Neuronal stem cell (in vitro differentiated cells): ENCODE data around the gene RCBTB1.

Source experiments
- DNase-seq: peaks from one replicate; pipeline ENCODE4 v3.0.0-alpha.2; 2013; ENCODE audit warnings: low spot score
- H2AFZ ChIP-seq: one replicate; pipeline ENCODE4 v1.6.1; 2013; ENCODE audit warnings: mild to moderate bottlenecking, low read length, inconsistent platforms
- H2AK5ac ChIP-seq: 2 replicates; pipeline ENCODE4 v1.6.1; 2013; ENCODE audit warnings: low read depth, mild to moderate bottlenecking, inconsistent platforms, low read length, moderate library complexity, mixed read lengths
- H2BK120ac ChIP-seq: 2 replicates; pipeline ENCODE4 v1.6.1; 2013; ENCODE audit warnings: low read depth, mild to moderate bottlenecking, inconsistent platforms, low read length, moderate library complexity, mixed read lengths
- H2BK12ac ChIP-seq: one replicate; pipeline ENCODE4 v1.6.1; 2013; ENCODE audit warnings: low read length, inconsistent platforms
- H2BK15ac ChIP-seq: 2 replicates; pipeline ENCODE4 v1.6.1; 2013; ENCODE audit warnings: mild to moderate bottlenecking, low read length, inconsistent platforms, mixed read lengths
- H2BK5ac ChIP-seq: one replicate; pipeline ENCODE4 v1.6.1; 2013; ENCODE audit warnings: inconsistent platforms, mild to moderate bottlenecking, low read length, moderate library complexity
- H3K14ac ChIP-seq: one replicate; pipeline ENCODE4 v1.6.1; 2013; ENCODE audit warnings: low read length, inconsistent platforms
- H3K18ac ChIP-seq: 2 replicates; pipeline ENCODE4 v1.6.1; 2013; ENCODE audit warnings: low read length, inconsistent platforms
- H3K23ac ChIP-seq: 2 replicates; pipeline ENCODE4 v1.6.1; 2013; ENCODE audit warnings: low read depth, mild to moderate bottlenecking, mixed read lengths, low read length, inconsistent platforms; ENCODE audit not compliant: poor library complexity
- H3K27ac ChIP-seq: replicated peaks from 3 replicates; pipeline ENCODE4 v1.5.1; 2013; ENCODE audit warnings: low read length, inconsistent platforms
- H3K27me3 ChIP-seq, 3 experiments: 2 replicates each; pipeline ENCODE4 v1.6.1; 2013; ENCODE audit warnings: low read length in 3 of 3, mild to moderate bottlenecking in 2 of 3, inconsistent platforms in 1 of 3, low read depth in 1 of 3, mixed read lengths in 1 of 3, moderate library complexity in 1 of 3; ENCODE audit not compliant: control insufficient read depth in 3 of 3, insufficient read depth in 3 of 3
- H3K36me3 ChIP-seq, 2 donors: replicated peaks in 1 of 2; 2 replicates each; pipeline ENCODE4 v1.6.1; 2013; ENCODE audit warnings: low read length in 2 of 2; ENCODE audit not compliant: control insufficient read depth in 2 of 2, insufficient read depth in 2 of 2
- H3K4ac ChIP-seq: 2 replicates; pipeline ENCODE4 v1.6.1; 2013; ENCODE audit warnings: inconsistent platforms, mild to moderate bottlenecking, low read length, moderate library complexity
- H3K4me1 ChIP-seq, 2 donors: 1 replicate in 1 of 2; 2 replicates in 1 of 2; pipeline ENCODE4 v1.6.1; 2013; ENCODE audit warnings: low read length in 2 of 2, low read depth in 1 of 2; ENCODE audit not compliant: control insufficient read depth in 2 of 2, insufficient read depth in 1 of 2
- H3K4me2 ChIP-seq: one replicate; pipeline ENCODE4 v1.6.1; 2013; ENCODE audit warnings: mild to moderate bottlenecking, low read length, inconsistent platforms; ENCODE audit not compliant: insufficient read depth, poor library complexity, severe bottlenecking
- H3K4me3 ChIP-seq, 2 donors: 2 replicates each; pipeline ENCODE4 v1.5.1; 2013; ENCODE audit warnings: low read length in 2 of 2, mild to moderate bottlenecking in 2 of 2, inconsistent platforms in 1 of 2, moderate library complexity in 1 of 2
- H3K79me1 ChIP-seq: one replicate; pipeline ENCODE4 v1.6.1; 2013; ENCODE audit warnings: low read depth, mild to moderate bottlenecking, inconsistent platforms, low read length, moderate library complexity
- H3K9ac ChIP-seq: one replicate; pipeline ENCODE4 v1.6.1; 2013; ENCODE audit warnings: mild to moderate bottlenecking, low read depth, low read length, inconsistent platforms; ENCODE audit not compliant: poor library complexity
- H3K9me3 ChIP-seq, 2 donors: replicated peaks in 1 of 2; 2 replicates each; pipeline versions ENCODE3 to v1.6.1; 2013; ENCODE audit warnings: low read length in 2 of 2, mild to moderate bottlenecking in 2 of 2, inconsistent platforms in 1 of 2, low read depth in 1 of 2, mixed read lengths in 1 of 2, moderate library complexity in 1 of 2; ENCODE audit not compliant: control insufficient read depth in 2 of 2, insufficient read depth in 1 of 2
- H4K8ac ChIP-seq: one replicate; pipeline ENCODE4 v1.6.1; 2013; ENCODE audit warnings: low read depth, mild to moderate bottlenecking, inconsistent platforms, low read length, moderate library complexity
- H4K91ac ChIP-seq: one replicate; pipeline ENCODE4 v1.6.1; 2013; ENCODE audit warnings: low read length, low read depth, mild to moderate bottlenecking, inconsistent platforms; ENCODE audit not compliant: poor library complexity
- WGBS, 2 donors: extraction: QIAGEN DNeasy Blood & Tissue Kit; methylation state at CpG; one replicate each; pipeline ENCODE4 v1.1.7; 2013; ENCODE audit warnings: missing lambda C conversion rate in 2 of 2, mixed read lengths in 1 of 2; ENCODE audit not compliant: insufficient read length in 2 of 2, insufficient replicate concordance in 1 of 2; ENCODE audit errors: extremely low coverage in 2 of 2; 5-methylcytosine and 5-hydroxymethylcytosine counted together

Gene RCBTB1

GRCh38 chr13:49586717-49587116 lies 1.4 kb upstream of the RCBTB1 start:
- no peak overlapping the region for H2BK120ac ChIP-seq
- no peak overlapping the region for H3K23ac ChIP-seq
- DNase-seq = no peak
- H2AFZ ChIP-seq = peak overlapping the region; percentile 21
- no peak overlapping the region for H3K14ac ChIP-seq
- no peak overlapping the region for H2AK5ac ChIP-seq
- no peak overlapping the region for H3K27ac ChIP-seq
- no peaks in the 10 kb centered on the region for H3K27me3 ChIP-seq
- no peak overlapping the region for H4K91ac ChIP-seq
- H3K4me3 ChIP-seq = no peak overlapping the region
- H3K36me3 ChIP-seq = peaks cover 0 to 12% of the 10 kb centered on the region in 2 donors
- H3K4me1 ChIP-seq = peaks cover 2 to 11% of the 10 kb centered on the region in 2 donors
- H3K18ac ChIP-seq = no peak overlapping the region
- peaks cover 5% of the 10 kb centered on the region for H3K79me1 ChIP-seq
- no peaks in the 10 kb centered on the region for H3K9me3 ChIP-seq
- H3K4ac ChIP-seq = no peak overlapping the region
- H4K8ac ChIP-seq = no peak overlapping the region
- H3K4me2 ChIP-seq = no peak overlapping the region
- WGBS, 2 donors = no CpG with 5 or more reads among the region's 3 CpGs
- no peak overlapping the region for H2BK12ac ChIP-seq
- no peak overlapping the region for H3K9ac ChIP-seq
- no peak overlapping the region for H2BK15ac ChIP-seq
- no peak overlapping the region for H2BK5ac ChIP-seq

- Histone ChIP-seq H4K91ac (no peak overlapping the region), H2BK120ac (peak overlapping the region; percentile 19), H3K36me3 (peaks cover 9 to 26% of the 10 kb centered on the region in 2 donors), H2AFZ (peak overlapping the region; percentile 99), H4K8ac (no peak overlapping the region), H3K27ac (no peak overlapping the region), H3K23ac (peak overlapping the region; percentile 99), H2BK15ac (no peak overlapping the region), H3K4me2 (peak overlapping the region; percentile 93), H2BK5ac (no peak overlapping the region), H3K4ac (no peak overlapping the region), H3K79me1 (peaks cover 11% of the 10 kb centered on the region), H3K18ac (peak overlapping the region; percentile 97), H3K9me3 (no peaks in the 10 kb centered on the region), H3K4me3 (peak overlapping the region; percentile 91 to 94), H3K14ac (peak overlapping the region; percentile 47), H3K9ac (peak overlapping the region; percentile 92), H2AK5ac (no peak overlapping the region), H3K27me3 (no peaks in the 10 kb centered on the region), H3K4me1 (peaks cover 2 to 11% of the 10 kb centered on the region in 2 donors), H2BK12ac (no peak overlapping the region)
- peak; percentile 6 for DNase-seq
- no CpG with 5 or more reads among the region's 16 CpGs for WGBS, 2 donors
Observed at GRCh38 chr13:49584771-49585182, 581 bp downstream of the RCBTB1 start.

GRCh38 chr13:49580980-49581680 lies 4.2 kb downstream of the RCBTB1 start:
- Histone ChIP-seq H2BK120ac (no peak overlapping the region), H3K14ac (no peak overlapping the region), H4K8ac (no peak overlapping the region), H3K9ac (no peak overlapping the region), H2BK12ac (no peak overlapping the region), H3K4ac (no peak overlapping the region), H3K4me1 (peaks cover 2 to 10% of the 10 kb centered on the region in 2 donors), H2BK15ac (no peak overlapping the region), H2BK5ac (no peak overlapping the region), H3K9me3 (no peaks in the 10 kb centered on the region), H3K4me3 (no peak overlapping the region), H4K91ac (no peak overlapping the region), H3K36me3 (peaks cover 9 to 45% of the 10 kb centered on the region in 2 donors), H3K27me3 (no peaks in the 10 kb centered on the region), H3K4me2 (no peak overlapping the region), H3K79me1 (peaks cover 11% of the 10 kb centered on the region), H3K18ac (no peak overlapping the region), H2AK5ac (no peak overlapping the region), H3K23ac (no peak overlapping the region), H2AFZ (no peak overlapping the region), H3K27ac (no peak overlapping the region)
- no CpG with 5 or more reads among the region's 5 CpGs for WGBS, 2 donors
- no peak for DNase-seq

GRCh38 chr13:49579501-49579900 lies 5.9 kb downstream of the RCBTB1 start:
- Histone ChIP-seq H3K4me2 (no peak overlapping the region), H3K4me3 (no peak overlapping the region), H4K91ac (no peak overlapping the region), H3K23ac (no peak overlapping the region), H2BK15ac (no peak overlapping the region), H3K27ac (no peak overlapping the region), H2BK5ac (no peak overlapping the region), H3K4ac (no peak overlapping the region), H3K79me1 (peaks cover 9% of the 10 kb centered on the region), H4K8ac (no peak overlapping the region), H3K4me1 (peaks cover 0 to 4% of the 10 kb centered on the region in 2 donors), H3K36me3 (peaks cover 9 to 45% of the 10 kb centered on the region in 2 donors), H3K9me3 (no peaks in the 10 kb centered on the region), H2BK120ac (no peak overlapping the region), H3K14ac (no peak overlapping the region), H3K9ac (no peak overlapping the region), H3K18ac (no peak overlapping the region), H2AFZ (no peak overlapping the region), H2AK5ac (no peak overlapping the region), H3K27me3 (no peaks in the 10 kb centered on the region), H2BK12ac (no peak overlapping the region)
- WGBS, 2 donors = no CpG with 5 or more reads among the region's 3 CpGs
- DNase-seq = no peak
